Measurements from ENCODE around the gene TSPAN5. TPM values are rescaled to one million over a fixed set of nuclear protein-coding genes. Genes with fewer than 3 reads are reported as not detected.

The TSPAN5 gene
- total and polyA plus RNA-seq, 2 donors, result 10.9 to 27.5 TPM

GRCh38 chr4:98433691-98434090, 224.7 kb downstream of the TSPAN5 start:
- no peak for DNase-seq (ENCODE audit: extremely low spot score)
- 91% methylated on average over 1 of the region's 1 CpG for WGBS
- Histone ChIP-seq H3K27ac (ENCODE audit: low read depth) (no peak overlapping the region), H3K36me3 (ENCODE audit: insufficient read depth) (peaks cover 2% of the 10 kb centered on the region), H3K4me3 (ENCODE audit: low read depth, low read length) (no peak overlapping the region), H3K4me1 (ENCODE audit: insufficient read depth) (no peaks in the 10 kb centered on the region)

GRCh38 chr4:98430708-98431403, 227.6 kb downstream of the TSPAN5 start:
- no peaks in the 10 kb centered on the region for H3K4me1 ChIP-seq (ENCODE audit: insufficient read depth)
- no peak overlapping the region for H3K27ac ChIP-seq (ENCODE audit: low read depth)
- 67% methylated on average over 4 of the region's 4 CpGs for WGBS
- DNase-seq (ENCODE audit: extremely low spot score), result no peak
- H3K4me3 ChIP-seq (ENCODE audit: low read depth, low read length), result no peak overlapping the region
- peaks cover 1% of the 10 kb centered on the region for H3K36me3 ChIP-seq (ENCODE audit: insufficient read depth)

GRCh38 chr4:98423009-98423408, 235.4 kb downstream of the TSPAN5 start:
- H3K27ac ChIP-seq (ENCODE audit: low read depth), result no peak overlapping the region
- no peak overlapping the region for H3K4me3 ChIP-seq (ENCODE audit: low read depth, low read length)
- WGBS, result 37% methylated on average over 4 of the region's 4 CpGs

GRCh38 chr4:98421111-98421510, 237.3 kb downstream of the TSPAN5 start:
- WGBS, result 87% methylated on average over 5 of the region's 5 CpGs
- Histone ChIP-seq H3K4me1 (ENCODE audit: insufficient read depth) (no peaks in the 10 kb centered on the region), H3K36me3 (ENCODE audit: insufficient read depth) (peaks cover 5% of the 10 kb centered on the region), H3K27ac (ENCODE audit: low read depth) (no peak overlapping the region), H3K4me3 (ENCODE audit: low read depth, low read length) (no peak overlapping the region)
- DNase-seq (ENCODE audit: extremely low spot score), result no peak

More at GRCh38 chr4:98423009-98423408, 235.4 kb downstream of the TSPAN5 start:
- no peak for DNase-seq (ENCODE audit: extremely low spot score)
- Histone ChIP-seq H3K36me3 (ENCODE audit: insufficient read depth) (peaks cover 5% of the 10 kb centered on the region), H3K4me1 (ENCODE audit: insufficient read depth) (no peaks in the 10 kb centered on the region)
